ENCODE data around the gene GABBR2.

Gene GABBR2

GRCh38 chr9:98370300-98370975, 338.3 kb downstream of the GABBR2 start:
- TF ChIP-seq CTCF (IDR thresholded peaks at IDR 0.05; ENCODE audit: control insufficient read depth, extremely low read depth, insufficient read depth), result no peak
- no peak overlapping the region for H3K4me3 ChIP-seq (ENCODE audit: low read depth, low read length)
- no peak for DNase-seq (ENCODE audit: low read depth)

GRCh38 chr9:98369896-98370295, 338.8 kb downstream of the GABBR2 start:
- DNase-seq (ENCODE audit: low read depth), result no peak
- no peak overlapping the region for H3K4me3 ChIP-seq (ENCODE audit: low read depth, low read length)
- no peak for TF ChIP-seq CTCF (IDR thresholded peaks at IDR 0.05; ENCODE audit: control insufficient read depth, extremely low read depth, insufficient read depth)

- no peak for DNase-seq (ENCODE audit: low read depth)
- TF ChIP-seq CTCF (IDR thresholded peaks at IDR 0.05; ENCODE audit: control insufficient read depth, extremely low read depth, insufficient read depth), result no peak
- H3K4me3 ChIP-seq (ENCODE audit: low read depth, low read length), result no peak overlapping the region
Measured at GRCh38 chr9:98369471-98369870, 339.3 kb downstream of the GABBR2 start.

- no peak overlapping the region for H3K4me3 ChIP-seq (ENCODE audit: low read depth, low read length)
- TF ChIP-seq CTCF (IDR thresholded peaks at IDR 0.05; ENCODE audit: control insufficient read depth, extremely low read depth, insufficient read depth), result no peak
- DNase-seq (ENCODE audit: low read depth), result no peak
Measured at GRCh38 chr9:98369066-98369425, 339.7 kb downstream of the GABBR2 start.

- DNase-seq (ENCODE audit: low read depth), result no peak
- TF ChIP-seq CTCF (IDR thresholded peaks at IDR 0.05; ENCODE audit: control insufficient read depth, extremely low read depth, insufficient read depth), result no peak
- H3K4me3 ChIP-seq (ENCODE audit: low read depth, low read length), result no peak overlapping the region
Measured at GRCh38 chr9:98368366-98369065, 340.2 kb downstream of the GABBR2 start.

GRCh38 chr9:98367923-98368322, 340.8 kb downstream of the GABBR2 start:
- no peak for TF ChIP-seq CTCF (IDR thresholded peaks at IDR 0.05; ENCODE audit: control insufficient read depth, extremely low read depth, insufficient read depth)
- no peak for DNase-seq (ENCODE audit: low read depth)

More at GRCh38 chr9:98367923-98368322, 340.8 kb downstream of the GABBR2 start:
- H3K4me3 ChIP-seq (ENCODE audit: low read depth, low read length), result no peak overlapping the region

Data from LNCaP clone FGC (cell line).